Tongue (tissue), 2 donors: ENCODE measurements around the gene POLR2E. TPM values are rescaled to one million over a fixed set of nuclear protein-coding genes. Genes with fewer than 3 reads are reported as not detected.

Experiments
- DNase-seq: peaks from one replicate; pipeline ENCODE4 v3.0.0-alpha.2; 2015
- total RNA-seq: library from RNA; depleted of rRNA; stranded (reverse); fragments of >200 nt; gene quantifications from one replicate; pipeline ENCODE4 v1.2.3, GENCODE V29; 2014

POLR2E gene
- total RNA-seq, 1 donor from 2014 or later: 73.4 TPM

GRCh38 chr19:1110809-1111640, 15.8 kb upstream of the POLR2E start:
- peak; percentile 61 for DNase-seq

GRCh38 chr19:1109697-1110671, 14.8 kb upstream of the POLR2E start:
- DNase-seq: no peak

GRCh38 chr19:1109032-1109551, 13.9 kb upstream of the POLR2E start:
- no peak for DNase-seq

- DNase-seq: no peak
Observed at GRCh38 chr19:1108291-1109031, 13.3 kb upstream of the POLR2E start.

- DNase-seq: no peak
Observed at GRCh38 chr19:1107661-1108261, 12.6 kb upstream of the POLR2E start.

GRCh38 chr19:1106841-1107660, 11.9 kb upstream of the POLR2E start:
- DNase-seq: no peak

- DNase-seq: no peak
Observed at GRCh38 chr19:1105873-1106840, 11.0 kb upstream of the POLR2E start.

GRCh38 chr19:1105008-1105872, 10.1 kb upstream of the POLR2E start:
- DNase-seq: peak; percentile 59

GRCh38 chr19:1104311-1105007, 9.3 kb upstream of the POLR2E start:
- DNase-seq: peak; percentile 82

- peak; percentile 100 for DNase-seq
Observed at GRCh38 chr19:1103708-1104310, 8.6 kb upstream of the POLR2E start, which contains the start of gene GPX4. Gene GPX4, plus strand, starts transcription at chr19:1103994. Its CDS starts 50 bp downstream, at chr19:1104044.

- DNase-seq: no peak
Observed at GRCh38 chr19:1103132-1103707, 8.0 kb upstream of the POLR2E start.

GRCh38 chr19:1102407-1103131, 7.4 kb upstream of the POLR2E start:
- no peak for DNase-seq

GRCh38 chr19:1101337-1101698, 6.1 kb upstream of the POLR2E start:
- peak; percentile 16 for DNase-seq

- no peak for DNase-seq
Observed at GRCh38 chr19:1098177-1099051, 3.2 kb upstream of the POLR2E start.

- DNase-seq: no peak
Observed at GRCh38 chr19:1097810-1098176, 2.6 kb upstream of the POLR2E start.
